ENCODE data around the gene HEXD. TPM values are rescaled to one million over a fixed set of nuclear protein-coding genes. Genes with fewer than 3 reads are reported as not detected.

Gene HEXD
- total and polyA plus RNA-seq, 2 of the 8 experiments (the other 6 are each of a cell fraction or from before 2014, with no cell fraction given): 20.6 to 21.8 TPM

GRCh38 chr17:82410014-82410716 lies 8.0 kb upstream of the HEXD start (continued):
- TF ChIP-seq ATF3 (IDR thresholded peaks at IDR 0.05; ENCODE audit: insufficient read depth, low read depth, low read length) (no peak), CHD1 (IDR thresholded peaks at IDR 0.05; ENCODE audit: low read depth, low read length) (no peak), USF2 (IDR thresholded peaks at IDR 0.05; ENCODE audit: low read length) (no peak), BACH1 (IDR thresholded peaks at IDR 0.05; ENCODE audit: low read length) (no peak), SIX5 (IDR thresholded peaks at IDR 0.05; ENCODE audit: low read depth, low read length) (no peak), CHD2 (IDR thresholded peaks at IDR 0.05; ENCODE audit: low read length) (no peak), SP2 (IDR thresholded peaks at IDR 0.05; ENCODE audit: low read length) (no peak)
